ENCODE results near the gene RPL38. TPM values are rescaled to one million over a fixed set of nuclear protein-coding genes. Genes with fewer than 3 reads are reported as not detected.

The RPL38 gene
- total RNA-seq, 1 experiment from 2014 or later = 3,689 TPM

GRCh38 chr17:74216505-74216904, 13.0 kb downstream of the RPL38 start:
- CTCF ChIA-PET = interaction anchor here (0.7 kb wide), 1 partner anchor 80 kb away, joined by 3 read pairs; no protein-coding TSS in a partner anchor
- intact Hi-C loops (cut with micrococcal nuclease) = no loop called here

DNA sequence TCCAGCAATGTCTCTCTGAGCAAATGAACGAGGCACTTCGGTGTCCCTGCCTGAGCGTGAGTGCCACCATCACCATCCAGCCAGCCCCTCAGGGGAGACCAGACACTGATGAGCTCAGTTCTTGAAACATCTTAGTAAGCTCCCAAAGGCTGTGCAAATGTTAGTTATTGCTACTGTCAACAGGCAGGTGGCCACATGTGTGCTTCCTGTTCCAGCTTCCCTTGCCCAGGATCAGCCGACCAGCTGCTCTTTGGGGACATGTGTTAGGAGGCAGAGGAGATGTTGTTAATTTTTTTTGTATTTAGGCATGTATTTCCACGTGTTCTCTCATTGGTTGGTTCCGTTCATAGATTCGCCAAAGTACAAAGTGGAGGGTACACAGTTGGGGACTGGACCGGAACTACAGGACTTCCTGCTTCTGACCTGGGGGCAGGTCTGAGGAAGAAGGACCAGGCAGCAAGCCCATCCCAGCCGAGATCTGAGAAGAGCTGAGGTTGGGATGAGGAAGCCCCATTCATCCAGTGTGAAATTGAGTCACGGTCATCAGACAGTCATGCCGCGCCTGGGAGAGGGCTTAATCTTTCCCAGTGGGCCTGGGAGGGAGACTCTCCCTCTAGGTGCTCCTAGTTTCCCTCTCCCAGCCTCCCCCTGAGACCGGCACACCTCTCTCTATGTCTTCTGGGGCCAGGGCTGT, 13.7 kb downstream of the RPL38 start:
- no TSS peak for BruUV-seq (replicated peaks)
- H3K9me2 ChIP-seq (replicated peaks; ENCODE audit: low read length) = no peaks in the 10 kb centered on the region
- no peaks in the 10 kb centered on the region for H3F3A ChIP-seq (ENCODE audit: low read length, unreplicated experiment)
- POLR2A ChIA-PET (ENCODE audit: unreplicated experiment) = no interaction called here
- peaks cover 11% of the 10 kb centered on the region for H3K4me1 ChIP-seq (ENCODE audit: insufficient read depth, low read length)
- intact Hi-C loops (cut with micrococcal nuclease) = no loop called here
- no peaks in the 10 kb centered on the region for H3K27me3 ChIP-seq (ENCODE audit: low read length)
- H3K36me3 ChIP-seq (ENCODE audit: low read depth, low read length) = no peaks in the 10 kb centered on the region
- H2AFZ ChIP-seq (ENCODE audit: low read length) = no peak overlapping the region
- ATAC-seq = no peak
- DNase-seq = no peak
- no peaks in the 10 kb centered on the region for H3K9me3 ChIP-seq (ENCODE audit: low read length)
- H3K4me2 ChIP-seq (ENCODE audit: low read length) = no peak overlapping the region
- no peak overlapping the region for H3K27ac ChIP-seq (ENCODE audit: low read length)
- 0 out of 2 replicates have a peak, but pooled peaks cover 6% of the 10 kb centered on the region for H3K79me2 ChIP-seq (ENCODE audit: low read length)
- H3K9ac ChIP-seq (ENCODE audit: low read length) = no peak overlapping the region
- no peaks in the 10 kb centered on the region for H4K20me1 ChIP-seq (ENCODE audit: low read length)
- CTCF ChIA-PET = interaction anchor here (0.7 kb wide), 1 partner anchor 80 kb away, joined by 3 read pairs; no protein-coding TSS in a partner anchor
- TF ChIP-seq EZH2 (IDR thresholded peaks at IDR 0.05; ENCODE audit: low read length, unreplicated experiment) (no peak), EZH2phosphoT487 (IDR thresholded peaks at IDR 0.05; ENCODE audit: borderline replicate concordance, low read length) (no peak)
- H3K4me3 ChIP-seq (ENCODE audit: low read length) = no peak overlapping the region

More at GRCh38 chr17:74216505-74216904, 13.0 kb downstream of the RPL38 start:
- Histone ChIP-seq H3K9ac (ENCODE audit: low read length) (no peak overlapping the region), H3F3A (ENCODE audit: low read length, unreplicated experiment) (no peaks in the 10 kb centered on the region), H3K4me3 (ENCODE audit: low read length) (no peak overlapping the region), H3K4me2 (ENCODE audit: low read length) (no peak overlapping the region), H3K9me3 (ENCODE audit: low read length) (no peaks in the 10 kb centered on the region), H3K79me2 (ENCODE audit: low read length) (0 out of 2 replicates have a peak, but pooled peaks cover 6% of the 10 kb centered on the region), H3K4me1 (ENCODE audit: insufficient read depth, low read length) (peaks cover 18% of the 10 kb centered on the region), H3K36me3 (ENCODE audit: low read depth, low read length) (no peaks in the 10 kb centered on the region), H3K9me2 (replicated peaks; ENCODE audit: low read length) (no peaks in the 10 kb centered on the region), H4K20me1 (ENCODE audit: low read length) (no peaks in the 10 kb centered on the region), H3K27ac (ENCODE audit: low read length) (no peak overlapping the region), H2AFZ (ENCODE audit: low read length) (no peak overlapping the region), H3K27me3 (ENCODE audit: low read length) (no peaks in the 10 kb centered on the region)
- no peak for ATAC-seq
- no TSS peak for BruUV-seq (replicated peaks)
- TF ChIP-seq CTCF (conservative IDR thresholded peaks at IDR 0.05; ENCODE audit: low read depth, low read length) (no peak), EZH2phosphoT487 (IDR thresholded peaks at IDR 0.05; ENCODE audit: borderline replicate concordance, low read length) (no peak), EZH2 (IDR thresholded peaks at IDR 0.05; ENCODE audit: low read length, unreplicated experiment) (no peak)
- no peak for DNase-seq
- POLR2A ChIA-PET (ENCODE audit: unreplicated experiment) = no interaction called here

- intact Hi-C loops (cut with micrococcal nuclease) = no loop called here
- Histone ChIP-seq H3K4me3 (ENCODE audit: low read length) (no peak overlapping the region), H3K9me2 (replicated peaks; ENCODE audit: low read length) (no peaks in the 10 kb centered on the region), H3K4me2 (ENCODE audit: low read length) (no peak overlapping the region), H3K27me3 (ENCODE audit: low read length) (no peaks in the 10 kb centered on the region), H3K36me3 (ENCODE audit: low read depth, low read length) (no peaks in the 10 kb centered on the region), H3F3A (ENCODE audit: low read length, unreplicated experiment) (no peaks in the 10 kb centered on the region), H3K79me2 (ENCODE audit: low read length) (0 out of 2 replicates have a peak, but pooled peaks cover 6% of the 10 kb centered on the region), H3K4me1 (ENCODE audit: insufficient read depth, low read length) (peaks cover 5% of the 10 kb centered on the region; the same call in 1 of the 2 replicates), H3K27ac (ENCODE audit: low read length) (no peak overlapping the region), H3K9ac (ENCODE audit: low read length) (no peak overlapping the region), H2AFZ (ENCODE audit: low read length) (no peak overlapping the region), H3K9me3 (ENCODE audit: low read length) (no peaks in the 10 kb centered on the region), H4K20me1 (ENCODE audit: low read length) (no peaks in the 10 kb centered on the region)
- CTCF ChIA-PET = no interaction called here
- no TSS peak for BruUV-seq (replicated peaks)
- POLR2A ChIA-PET (ENCODE audit: unreplicated experiment) = no interaction called here
- TF ChIP-seq EZH2 (IDR thresholded peaks at IDR 0.05; ENCODE audit: low read length, unreplicated experiment) = no peak
- no peak for TF ChIP-seq EZH2phosphoT487 (IDR thresholded peaks at IDR 0.05; ENCODE audit: borderline replicate concordance, low read length)
- TF ChIP-seq CTCF (conservative IDR thresholded peaks at IDR 0.05; ENCODE audit: low read depth, low read length) = no peak
- ATAC-seq (no peak), DNase-seq (no peak)
These were observed 14.4 kb downstream of the RPL38 start for GRCh38 chr17:74217888-74218287.
